Caco-2 (cell line): Measurements from ENCODE around the gene POLR1E. TPM values are rescaled to one million over a fixed set of nuclear protein-coding genes. Genes with fewer than 3 reads are reported as not detected.
A peak's percentile ranks its signal among the peaks of the same experiment; 100 is the strongest.

Source experiments
- Bru-seq: library from RNA; stranded (reverse); fragments of 400-500 nt; gene quantifications from one replicate; lab custom pipeline; 2021; lab: Mats Ljungman, UMichigan
- BruChase-seq, 2 experiments: library from RNA; stranded (reverse); fragments of 400-500 nt; gene quantifications; one replicate each; lab custom pipeline; 2021; lab: Mats Ljungman, UMichigan
- BruUV-seq: library from RNA; stranded (reverse); fragments of 400-500 nt; replicated peaks from 2 replicates; lab custom pipeline; 2021; lab: Mats Ljungman, UMichigan
- CTCF ChIA-PET: fragments of 300-600 bp; sonication (Branson Sonifier 250); formaldehyde crosslinking; loops from one replicate; lab custom pipeline; 2022; ENCODE audit warnings: antibody characterized with exemption; lab: Charles Lee
- POLR2A ChIA-PET: fragments of 300-600 bp; sonication (Branson Sonifier 250); formaldehyde crosslinking; loops from one replicate; lab custom pipeline; 2022; ENCODE audit warnings: antibody characterized with exemption; lab: Charles Lee
- DNase-seq, 2 experiments: peaks; one replicate each; pipeline versions ENCODE4 v3.0.0 to v3.0.0-alpha.2; 2020 to 2022
- H3K27me3 ChIP-seq: replicated peaks from 2 replicates; pipeline ENCODE4 v1.6.0; 2011; ENCODE audit warnings: low read length; ENCODE audit not compliant: control insufficient read depth, insufficient read depth
- H3K36me3 ChIP-seq: 2 replicates; pipeline ENCODE4 v1.5.1; 2011; ENCODE audit warnings: low read length; ENCODE audit not compliant: control insufficient read depth, insufficient read depth
- H3K4me1 ChIP-seq: fragments of 250-450 bp; sonication (Bioruptor Pico); 2 replicates; pipeline ENCODE4 v1.5.1; 2020; ENCODE audit warnings: mild to moderate bottlenecking
- H3K4me3 ChIP-seq: 2 replicates; pipeline ENCODE4 v1.5.1; 2011; ENCODE audit warnings: low read depth, mild to moderate bottlenecking, control low read depth, low read length
- H3K9me3 ChIP-seq: fragments of 250-450 bp; sonication (Bioruptor Pico); 2 replicates; pipeline ENCODE4 v1.5.1; 2020; ENCODE audit warnings: mild to moderate bottlenecking, moderate library complexity
- H3K27ac Mint-ChIP-seq: one replicate; pipeline ENCODE4 v1.8.0; 2022; ENCODE audit warnings: mixed read lengths; ENCODE audit not compliant: unreplicated experiment
- H3K27me3 Mint-ChIP-seq: one replicate; pipeline ENCODE4 v1.8.0; 2022; ENCODE audit warnings: mixed read lengths; ENCODE audit not compliant: insufficient read depth, unreplicated experiment
- H3K36me3 Mint-ChIP-seq: one replicate; pipeline ENCODE4 v1.8.0; 2022; ENCODE audit warnings: mild to moderate bottlenecking, mixed read lengths; ENCODE audit not compliant: insufficient read depth, unreplicated experiment
- H3K4me1 Mint-ChIP-seq: one replicate; pipeline ENCODE4 v1.8.0; 2022; ENCODE audit warnings: low read depth, mixed read lengths; ENCODE audit not compliant: unreplicated experiment
- H3K4me3 Mint-ChIP-seq: one replicate; pipeline ENCODE4 v1.8.0; 2022; ENCODE audit warnings: mild to moderate bottlenecking, moderate library complexity, mixed read lengths; ENCODE audit not compliant: unreplicated experiment
- H3K9me3 Mint-ChIP-seq: one replicate; pipeline ENCODE4 v1.8.0; 2022; ENCODE audit warnings: mixed read lengths; ENCODE audit not compliant: unreplicated experiment
- intact Hi-C: fragments of 100-400 bp; cut with micrococcal nuclease; formaldehyde crosslinking; loops from one replicate; pipeline ENCODE4 v1.10.0; 2022; ENCODE audit not compliant: unreplicated experiment
- long read RNA-seq: library from polyadenylated mRNA; stranded (forward); transcript quantifications from one replicate; pipeline ENCODE4 v2.0.0, GENCODE V29; 2022
- total RNA-seq: library from RNA; stranded (reverse); gene quantifications from 2 replicates; pipeline ENCODE4 v1.2.3, GENCODE V29; 2022
- TF ChIP-seq, protein P1 (sequence below), 2 experiments: fragments of 200-600 bp in 1 of 2; IDR thresholded peaks; 1 replicate in 1 of 2; 2 replicates in 1 of 2; pipeline versions ENCODE4 v1.5.1 to v1.8.0; 2011 to 2022; ENCODE audit warnings: antibody characterized with exemption in 1 of 2, control low read depth in 1 of 2, inconsistent platforms in 1 of 2, low read depth in 1 of 2, low read length in 1 of 2, mild to moderate bottlenecking in 1 of 2, moderate library complexity in 1 of 2; ENCODE audit not compliant: insufficient read depth in 1 of 2, severe bottlenecking in 1 of 2, unreplicated experiment in 1 of 2

The POLR1E gene, protein sequence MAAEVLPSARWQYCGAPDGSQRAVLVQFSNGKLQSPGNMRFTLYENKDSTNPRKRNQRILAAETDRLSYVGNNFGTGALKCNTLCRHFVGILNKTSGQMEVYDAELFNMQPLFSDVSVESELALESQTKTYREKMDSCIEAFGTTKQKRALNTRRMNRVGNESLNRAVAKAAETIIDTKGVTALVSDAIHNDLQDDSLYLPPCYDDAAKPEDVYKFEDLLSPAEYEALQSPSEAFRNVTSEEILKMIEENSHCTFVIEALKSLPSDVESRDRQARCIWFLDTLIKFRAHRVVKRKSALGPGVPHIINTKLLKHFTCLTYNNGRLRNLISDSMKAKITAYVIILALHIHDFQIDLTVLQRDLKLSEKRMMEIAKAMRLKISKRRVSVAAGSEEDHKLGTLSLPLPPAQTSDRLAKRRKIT
- total RNA-seq (30.1 and 33.4 TPM in 2 replicates), Bru-seq, nascent RNA (percentile 72 among the genes with signal in this experiment), BruChase-seq, experiment 1, labeled RNA remaining after a 2-hour chase (percentile 75 among the genes with signal in this experiment), BruChase-seq, experiment 2, labeled RNA remaining after a 6-hour chase (percentile 81 among the genes with signal in this experiment)
- long read RNA-seq, transcript POLR1E-202 (12 exons, 1,868 nt): major isoform, 23 of 25 reads
- long read RNA-seq, partial matches to known transcripts: 1 of 25 reads
- long read RNA-seq, other reads (novel, unspliced or antisense): 1 of 25 reads

GRCh38 chr9:37485389-37486255 is at the start of gene POLR1E:
Gene POLR1E (plus strand): TSS chr9:37485948. CDS start chr9:37486048, 100 bp downstream.
- peak within 1 kb of the TSS; percentile 93 for H3K4me3 Mint-ChIP-seq
- no peaks in the 10 kb centered on the region for H3K27me3 Mint-ChIP-seq
- H3K9me3 Mint-ChIP-seq: no peaks in the 10 kb centered on the region
- H3K4me1 Mint-ChIP-seq: peaks cover 22% of the 10 kb centered on the region
- ChIA-PET POLR2A (interaction anchor here (0.6 to 1.9 kb wide), 6 partner anchors 12 to 267 kb away, joined by 3 to 24 read pairs (median 6); partner anchors contain the start of genes TOMM5 and ZBTB5), CTCF (interaction anchor here (0.6 to 1.0 kb wide), 4 partner anchors 23 to 299 kb away, joined by 3 to 4 read pairs (median 3); partner anchors contain the start of gene EXOSC3)
- BruUV-seq: no TSS peak
- Histone ChIP-seq H3K27me3 (no peaks in the 10 kb centered on the region), H3K36me3 (0 out of 2 replicates have a peak, but pooled peaks cover 1% of the 10 kb centered on the region), H3K4me1 (peaks cover 24% of the 10 kb centered on the region), H3K4me3 (peak within 1 kb of the TSS; percentile 96), H3K9me3 (no peaks in the 10 kb centered on the region)
- TF ChIP-seq, protein P1, sequence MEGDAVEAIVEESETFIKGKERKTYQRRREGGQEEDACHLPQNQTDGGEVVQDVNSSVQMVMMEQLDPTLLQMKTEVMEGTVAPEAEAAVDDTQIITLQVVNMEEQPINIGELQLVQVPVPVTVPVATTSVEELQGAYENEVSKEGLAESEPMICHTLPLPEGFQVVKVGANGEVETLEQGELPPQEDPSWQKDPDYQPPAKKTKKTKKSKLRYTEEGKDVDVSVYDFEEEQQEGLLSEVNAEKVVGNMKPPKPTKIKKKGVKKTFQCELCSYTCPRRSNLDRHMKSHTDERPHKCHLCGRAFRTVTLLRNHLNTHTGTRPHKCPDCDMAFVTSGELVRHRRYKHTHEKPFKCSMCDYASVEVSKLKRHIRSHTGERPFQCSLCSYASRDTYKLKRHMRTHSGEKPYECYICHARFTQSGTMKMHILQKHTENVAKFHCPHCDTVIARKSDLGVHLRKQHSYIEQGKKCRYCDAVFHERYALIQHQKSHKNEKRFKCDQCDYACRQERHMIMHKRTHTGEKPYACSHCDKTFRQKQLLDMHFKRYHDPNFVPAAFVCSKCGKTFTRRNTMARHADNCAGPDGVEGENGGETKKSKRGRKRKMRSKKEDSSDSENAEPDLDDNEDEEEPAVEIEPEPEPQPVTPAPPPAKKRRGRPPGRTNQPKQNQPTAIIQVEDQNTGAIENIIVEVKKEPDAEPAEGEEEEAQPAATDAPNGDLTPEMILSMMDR (IDR thresholded peaks at IDR 0.05; ENCODE audit: insufficient read depth in 1 of 2, low read depth in 1 of 2, low read length in 1 of 2, severe bottlenecking in 1 of 2, unreplicated experiment in 1 of 2): no peak
- intact Hi-C loops: loop anchor here (1.0 to 10.0 kb wide), 5 partner anchors 21 to 419 kb away; partner anchors contain the start of genes SLC25A51, TOMM5 and ZBTB5
- peak; percentile 97 to 98 for DNase-seq
- H3K36me3 Mint-ChIP-seq: peaks cover 26% of the 10 kb centered on the region
- peak within 1 kb of the TSS; percentile 89 for H3K27ac Mint-ChIP-seq

DNA sequence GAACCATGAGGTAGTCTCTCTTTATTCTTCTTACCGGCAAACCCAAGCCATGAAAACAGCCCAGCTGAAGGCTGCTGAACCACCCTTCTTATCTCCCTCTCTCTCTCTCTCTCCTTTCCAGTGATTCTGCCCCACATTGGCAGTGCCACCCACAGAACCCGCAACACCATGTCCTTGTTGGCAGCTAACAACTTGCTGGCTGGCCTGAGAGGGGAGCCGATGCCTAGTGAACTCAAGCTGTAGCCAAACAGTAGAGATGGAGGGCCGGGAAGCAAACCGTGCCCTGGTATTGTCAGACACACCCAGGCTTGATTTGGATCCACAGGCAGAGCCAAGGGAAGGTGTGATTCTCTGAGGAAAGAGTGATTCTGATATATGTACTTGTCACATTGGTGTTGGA is 49.2 kb upstream of the POLR1E start:
- intact Hi-C loops: no loop called here
- Mint-ChIP-seq H3K4me3 (no peak overlapping the region), H3K27me3 (no peaks in the 10 kb centered on the region), H3K9me3 (no peaks in the 10 kb centered on the region), H3K36me3 (peaks cover 93% of the 10 kb centered on the region), H3K4me1 (no peaks in the 10 kb centered on the region), H3K27ac (no peak overlapping the region)
- Histone ChIP-seq H3K4me3 (no peak overlapping the region), H3K9me3 (no peaks in the 10 kb centered on the region), H3K27me3 (no peaks in the 10 kb centered on the region), H3K4me1 (no peaks in the 10 kb centered on the region), H3K36me3 (peaks cover 5% of the 10 kb centered on the region)
- no peak for DNase-seq
- BruUV-seq: no TSS peak
- TF ChIP-seq, protein P1 (IDR thresholded peaks at IDR 0.05; ENCODE audit: insufficient read depth in 1 of 2, low read depth in 1 of 2, low read length in 1 of 2, severe bottlenecking in 1 of 2, unreplicated experiment in 1 of 2): no peak
- ChIA-PET POLR2A (no interaction called here), CTCF (no interaction called here)
